Nephron (organoid): ENCODE data around the gene STN1.

Source experiments
- H3K27ac Mint-ChIP-seq, 3 experiments: 2 replicates each; pipeline ENCODE4 v1.8.0; 2020; ENCODE audit warnings: mixed read lengths in 3 of 3, mild to moderate bottlenecking in 2 of 3, moderate library complexity in 1 of 3
- H3K27me3 Mint-ChIP-seq: 2 replicates; pipeline ENCODE4 v1.8.0; 2021; ENCODE audit warnings: low read depth, mild to moderate bottlenecking, moderate library complexity, mixed read lengths
- H3K36me3 Mint-ChIP-seq: 2 replicates; pipeline ENCODE4 v1.8.0; 2020; ENCODE audit warnings: low read depth, mixed read lengths
- H3K4me1 Mint-ChIP-seq: 2 replicates; pipeline ENCODE4 v1.8.0; 2020; ENCODE audit warnings: mixed read lengths
- H3K4me3 Mint-ChIP-seq, 3 experiments: 2 replicates each; pipeline ENCODE4 v1.8.0; 2020; ENCODE audit warnings: mild to moderate bottlenecking in 3 of 3, mixed read lengths in 3 of 3, moderate library complexity in 2 of 3
- H3K9me3 Mint-ChIP-seq: 2 replicates; pipeline ENCODE4 v1.8.0; 2020; ENCODE audit warnings: mixed read lengths
- TF ChIP-seq, protein P1 (sequence below), 3 experiments: fragments of 200-600 bp; sonication (generic); IDR thresholded peaks; one replicate each; pipeline ENCODE4 v1.5.0; 2021; ENCODE audit warnings: antibody characterized with exemption in 3 of 3; ENCODE audit not compliant: unreplicated experiment in 3 of 3

STN1 gene

DNA sequence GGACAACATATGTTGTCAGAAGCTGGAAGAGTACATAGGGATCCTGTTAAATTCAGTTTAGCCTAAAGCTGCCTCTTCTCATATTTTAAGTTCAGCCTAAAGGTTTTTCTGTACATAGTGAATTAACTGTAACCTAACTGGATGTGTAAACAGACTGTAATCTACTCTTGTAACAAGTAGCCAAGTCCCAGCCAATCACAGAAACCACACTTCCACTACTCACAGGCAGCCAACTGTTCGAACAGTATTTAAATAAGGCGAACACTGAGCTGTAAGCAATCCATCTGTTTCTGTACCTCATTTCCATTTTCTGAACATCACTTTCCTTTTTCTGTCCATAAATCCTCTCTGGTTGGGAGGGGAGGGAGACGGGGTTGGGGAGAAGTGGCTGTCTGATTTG, 15.0 kb upstream of the STN1 start:
- Mint-ChIP-seq H3K9me3 (no peaks in the 10 kb centered on the region), H3K27ac (no peak overlapping the region), H3K4me3 (no peak overlapping the region), H3K27me3 (no peaks in the 10 kb centered on the region), H3K4me1 (peaks cover 8% of the 10 kb centered on the region), H3K36me3 (no peaks in the 10 kb centered on the region)
- TF ChIP-seq, protein P1, sequence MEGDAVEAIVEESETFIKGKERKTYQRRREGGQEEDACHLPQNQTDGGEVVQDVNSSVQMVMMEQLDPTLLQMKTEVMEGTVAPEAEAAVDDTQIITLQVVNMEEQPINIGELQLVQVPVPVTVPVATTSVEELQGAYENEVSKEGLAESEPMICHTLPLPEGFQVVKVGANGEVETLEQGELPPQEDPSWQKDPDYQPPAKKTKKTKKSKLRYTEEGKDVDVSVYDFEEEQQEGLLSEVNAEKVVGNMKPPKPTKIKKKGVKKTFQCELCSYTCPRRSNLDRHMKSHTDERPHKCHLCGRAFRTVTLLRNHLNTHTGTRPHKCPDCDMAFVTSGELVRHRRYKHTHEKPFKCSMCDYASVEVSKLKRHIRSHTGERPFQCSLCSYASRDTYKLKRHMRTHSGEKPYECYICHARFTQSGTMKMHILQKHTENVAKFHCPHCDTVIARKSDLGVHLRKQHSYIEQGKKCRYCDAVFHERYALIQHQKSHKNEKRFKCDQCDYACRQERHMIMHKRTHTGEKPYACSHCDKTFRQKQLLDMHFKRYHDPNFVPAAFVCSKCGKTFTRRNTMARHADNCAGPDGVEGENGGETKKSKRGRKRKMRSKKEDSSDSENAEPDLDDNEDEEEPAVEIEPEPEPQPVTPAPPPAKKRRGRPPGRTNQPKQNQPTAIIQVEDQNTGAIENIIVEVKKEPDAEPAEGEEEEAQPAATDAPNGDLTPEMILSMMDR (IDR thresholded peaks at IDR 0.05; ENCODE audit: unreplicated experiment in 3 of 3), result no peak

- Mint-ChIP-seq H3K9me3 (no peaks in the 10 kb centered on the region), H3K27ac (peak overlapping the region in 1 of 3 experiments; percentile 33), H3K27me3 (no peaks in the 10 kb centered on the region), H3K4me1 (peaks cover 8% of the 10 kb centered on the region), H3K4me3 (no peak overlapping the region), H3K36me3 (no peaks in the 10 kb centered on the region)
- TF ChIP-seq, protein P1 (IDR thresholded peaks at IDR 0.05; ENCODE audit: unreplicated experiment in 3 of 3), result no peak
Measured at GRCh38 chr10:103932271-103932670, 14.3 kb upstream of the STN1 start.

DNA sequence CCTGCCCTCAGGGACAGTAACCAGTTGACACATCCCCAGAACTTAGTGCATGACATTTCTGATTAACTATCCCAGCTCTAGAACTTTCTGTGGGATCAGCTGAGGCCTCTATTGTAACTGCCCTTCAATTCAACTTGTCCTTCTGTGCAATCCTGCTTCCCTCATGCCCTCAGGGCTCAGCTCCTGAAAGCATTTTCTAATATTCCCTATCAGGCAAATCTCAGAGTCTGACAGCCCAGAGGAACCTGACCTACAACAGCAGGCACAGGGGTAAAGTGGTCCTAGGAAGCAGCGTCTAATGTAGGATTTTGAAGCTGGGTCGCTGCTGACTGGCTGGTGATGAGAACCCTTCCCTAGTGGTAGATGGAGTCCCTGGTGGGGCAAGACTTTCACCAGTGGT, 13.6 kb upstream of the STN1 start:
- TF ChIP-seq, protein P1 (IDR thresholded peaks at IDR 0.05; ENCODE audit: unreplicated experiment in 3 of 3), result no peak
- Mint-ChIP-seq H3K4me3 (no peak overlapping the region), H3K27me3 (no peaks in the 10 kb centered on the region), H3K27ac (peak overlapping the region in 1 of 3 experiments; percentile 33), H3K4me1 (peaks cover 8% of the 10 kb centered on the region), H3K9me3 (no peaks in the 10 kb centered on the region), H3K36me3 (no peaks in the 10 kb centered on the region)

- no peaks in the 10 kb centered on the region for H3K27me3 Mint-ChIP-seq
- TF ChIP-seq, protein P1 (IDR thresholded peaks at IDR 0.05; ENCODE audit: unreplicated experiment in 3 of 3), result no peak
- H3K27ac Mint-ChIP-seq, result no peak overlapping the region
- peaks cover 8% of the 10 kb centered on the region for H3K4me1 Mint-ChIP-seq
- H3K4me3 Mint-ChIP-seq, result no peak overlapping the region
- no peaks in the 10 kb centered on the region for H3K36me3 Mint-ChIP-seq
- H3K9me3 Mint-ChIP-seq, result no peaks in the 10 kb centered on the region
Measured at GRCh38 chr10:103930881-103931280, 12.9 kb upstream of the STN1 start.

DNA sequence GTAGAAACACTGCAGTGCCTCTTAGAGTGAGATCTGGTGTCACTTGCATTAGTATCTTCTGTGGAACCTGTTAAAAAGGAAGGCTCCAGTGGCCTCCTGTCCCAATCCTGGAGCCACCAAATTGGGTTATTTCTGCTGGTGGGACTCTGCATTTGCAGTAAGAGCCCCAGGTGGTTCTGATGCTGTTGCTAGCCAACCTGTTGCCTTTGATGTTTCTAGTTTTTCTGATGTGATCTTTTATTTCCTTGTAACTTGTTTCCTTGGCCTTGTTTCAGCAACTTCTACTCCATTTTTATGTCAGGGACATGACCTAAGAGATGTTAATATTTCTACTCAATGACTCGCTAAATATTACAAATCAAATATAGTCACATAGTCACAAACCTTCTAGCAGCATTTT, 12.5 kb upstream of the STN1 start:
- TF ChIP-seq, protein P1 (IDR thresholded peaks at IDR 0.05; ENCODE audit: unreplicated experiment in 3 of 3), result no peak
- Mint-ChIP-seq H3K4me1 (peaks cover 8% of the 10 kb centered on the region), H3K9me3 (no peaks in the 10 kb centered on the region), H3K36me3 (no peaks in the 10 kb centered on the region), H3K4me3 (no peak overlapping the region), H3K27me3 (no peaks in the 10 kb centered on the region), H3K27ac (no peak overlapping the region)

- Mint-ChIP-seq H3K4me3 (no peak overlapping the region), H3K9me3 (no peaks in the 10 kb centered on the region), H3K4me1 (peaks cover 8% of the 10 kb centered on the region), H3K27ac (peak overlapping the region in 1 of 3 experiments; percentile 34), H3K27me3 (no peaks in the 10 kb centered on the region), H3K36me3 (no peaks in the 10 kb centered on the region)
- TF ChIP-seq, protein P1 (IDR thresholded peaks at IDR 0.05; ENCODE audit: unreplicated experiment in 3 of 3), result no peak
Measured at GRCh38 chr10:103929381-103929921, 11.5 kb upstream of the STN1 start.
